OCI-LY1 (cell line): ENCODE results near the gene TRIM29.

Experiments
- EZH2 ChIP-seq: fragments of 200-600 bp; sonication (generic), shearing (Covaris generic); IDR thresholded peaks from 2 replicates; pipeline ENCODE4 v1.8.0; 2017; ENCODE audit warnings: borderline replicate concordance, mixed run types, mild to moderate bottlenecking, antibody characterized with exemption, low read length, moderate library complexity, mixed read lengths
- TF ChIP-seq, protein P1 (sequence below): fragments of 200-600 bp; sonication (generic), shearing (Covaris generic); IDR thresholded peaks from 2 replicates; pipeline ENCODE4 v1.5.1; 2017; ENCODE audit warnings: mild to moderate bottlenecking, antibody characterized with exemption, low read length, moderate library complexity, mixed read lengths

DNA sequence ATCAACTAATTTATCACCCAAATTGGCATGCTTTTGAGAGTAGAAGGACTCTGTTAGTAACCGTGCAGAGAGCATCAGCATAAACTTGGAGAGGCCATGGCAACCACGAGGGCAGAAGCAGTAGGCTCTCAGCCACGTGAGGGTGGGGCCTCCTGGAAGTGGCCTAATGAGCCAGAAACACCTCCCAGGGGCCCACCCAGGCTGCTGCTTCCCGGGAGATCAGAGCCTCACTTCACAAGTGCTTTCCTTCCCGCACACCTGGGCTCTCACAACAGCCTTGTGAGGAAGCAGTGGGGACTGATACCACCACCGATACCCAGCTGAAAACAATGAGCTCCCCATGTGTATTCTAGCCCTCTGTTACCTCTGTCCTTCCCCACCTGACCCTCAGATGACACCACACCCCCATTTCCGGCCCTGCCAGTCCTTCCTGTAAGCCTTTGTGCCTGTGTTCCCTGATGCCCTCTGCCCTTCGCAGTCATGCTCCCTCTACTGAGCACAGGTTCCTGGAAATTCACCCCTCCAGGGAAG, 17.0 kb downstream of the TRIM29 start:
- TF ChIP-seq, protein P1, sequence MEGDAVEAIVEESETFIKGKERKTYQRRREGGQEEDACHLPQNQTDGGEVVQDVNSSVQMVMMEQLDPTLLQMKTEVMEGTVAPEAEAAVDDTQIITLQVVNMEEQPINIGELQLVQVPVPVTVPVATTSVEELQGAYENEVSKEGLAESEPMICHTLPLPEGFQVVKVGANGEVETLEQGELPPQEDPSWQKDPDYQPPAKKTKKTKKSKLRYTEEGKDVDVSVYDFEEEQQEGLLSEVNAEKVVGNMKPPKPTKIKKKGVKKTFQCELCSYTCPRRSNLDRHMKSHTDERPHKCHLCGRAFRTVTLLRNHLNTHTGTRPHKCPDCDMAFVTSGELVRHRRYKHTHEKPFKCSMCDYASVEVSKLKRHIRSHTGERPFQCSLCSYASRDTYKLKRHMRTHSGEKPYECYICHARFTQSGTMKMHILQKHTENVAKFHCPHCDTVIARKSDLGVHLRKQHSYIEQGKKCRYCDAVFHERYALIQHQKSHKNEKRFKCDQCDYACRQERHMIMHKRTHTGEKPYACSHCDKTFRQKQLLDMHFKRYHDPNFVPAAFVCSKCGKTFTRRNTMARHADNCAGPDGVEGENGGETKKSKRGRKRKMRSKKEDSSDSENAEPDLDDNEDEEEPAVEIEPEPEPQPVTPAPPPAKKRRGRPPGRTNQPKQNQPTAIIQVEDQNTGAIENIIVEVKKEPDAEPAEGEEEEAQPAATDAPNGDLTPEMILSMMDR: no peak
- no peak for TF ChIP-seq EZH2
